ENCODE data around the gene TMBIM6. TPM values are rescaled to one million over a fixed set of nuclear protein-coding genes. Genes with fewer than 3 reads are reported as not detected.
"Not testable (repeated sequence)": the region's sequence is repeated elsewhere in the genome, so short reads cannot be mapped to it uniquely, and the experiment has no call there.

Gene TMBIM6
- total and polyA plus RNA-seq, 9 of the 15 experiments (the other 6 are each of a cell fraction or from before 2014, with no cell fraction given), result 147 to 1,288 (median 352) TPM

DNA sequence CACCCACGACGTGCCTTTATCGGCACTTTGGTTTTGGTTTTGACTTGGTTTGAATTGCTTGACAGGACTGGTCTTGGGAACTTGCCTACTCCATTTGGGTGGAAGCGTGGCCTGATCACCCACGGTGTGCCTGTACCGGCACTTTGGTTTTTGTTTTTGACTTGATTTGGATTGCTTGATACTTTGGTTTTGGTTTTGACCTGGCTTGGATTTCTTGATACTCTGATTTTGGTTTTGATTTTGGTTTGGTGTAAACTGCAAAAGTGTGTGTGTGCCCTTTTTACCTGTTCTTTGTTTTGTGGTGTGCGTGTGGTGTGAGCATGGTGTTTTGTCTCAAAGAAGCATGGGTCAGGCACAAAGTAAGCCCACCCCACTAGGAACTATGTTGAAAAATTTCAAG lies 6.5 kb upstream of the TMBIM6 start:
- H2AFZ ChIP-seq (ENCODE audit: low read depth, low read length); FAIRE-seq; CTCF ChIA-PET (ENCODE audit: low intra/inter-chr PET ratio); intact Hi-C loops (cut with micrococcal nuclease); H3K9ac ChIP-seq (ENCODE audit: insufficient read depth in 1 of 2, low read depth in 2 of 2, low read length in 2 of 2); BruUV-seq (replicated peaks); H3K4me3 ChIP-seq; H3K79me2 ChIP-seq (ENCODE audit: control insufficient read depth, insufficient read depth, low read length); H3K27me3 ChIP-seq (ENCODE audit: control insufficient read depth in 2 of 2, insufficient read depth in 2 of 2, low read length in 2 of 2); H3K36me3 ChIP-seq (ENCODE audit: control insufficient read depth, insufficient read depth, low read length); H3K9me1 ChIP-seq (ENCODE audit: control insufficient read depth, insufficient read depth, low read length); POLR2A ChIA-PET; H4K20me1 ChIP-seq (replicated peaks; ENCODE audit: control insufficient read depth, insufficient read depth, low read length); in situ Hi-C loops (cut with MboI); DNase-seq (ENCODE audit: extremely low read depth in 1 of 4, low spot score in 3 of 4); H3K4me2 ChIP-seq (ENCODE audit: insufficient read depth, low read length); H3K9me3 ChIP-seq (replicated peaks; ENCODE audit: control insufficient read depth, insufficient read depth, low read depth, low read length); ATAC-seq; H3K27ac ChIP-seq (ENCODE audit: extremely low read depth, low read depth, low read length): not testable (repeated sequence)
- peaks cover 0 to 19% of the 10 kb centered on the region in 2 experiments; a peak in 3 of 5 replicates for H3K4me1 ChIP-seq (replicated peaks in 1 of 2; ENCODE audit: control insufficient read depth in 2 of 2, insufficient read depth in 2 of 2, low read length in 2 of 2)
- TF ChIP-seq KDM1A (IDR thresholded peaks at IDR 0.05), result peak; percentile 59 to 65; a peak in 3 of 4 replicates
- WGBS (ENCODE audit: insufficient coverage, low coverage, missing lambda C conversion rate), result 59% methylated on average over 6 of the region's 7 CpGs

DNA sequence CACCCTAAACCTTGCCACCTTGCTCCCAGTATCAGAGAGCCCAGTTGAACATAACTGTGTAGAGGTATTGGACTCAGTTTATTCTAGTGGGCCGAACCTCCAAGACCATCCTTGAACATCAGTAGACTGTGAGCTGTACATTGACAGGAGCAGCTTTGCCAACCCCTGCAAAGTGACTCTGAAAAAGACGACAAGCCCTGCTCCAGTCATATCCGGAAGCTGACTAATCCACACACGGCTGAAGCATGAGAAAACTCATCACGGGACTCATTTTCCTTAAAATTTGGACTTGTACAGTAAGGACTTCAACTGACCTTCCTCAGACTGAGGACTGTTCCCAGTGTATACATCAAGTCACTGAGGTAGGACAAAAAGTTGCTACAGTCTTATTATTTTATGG lies 2.6 kb upstream of the TMBIM6 start:
- 43% methylated on average over 5 of the region's 5 CpGs for WGBS (ENCODE audit: insufficient coverage, low coverage, missing lambda C conversion rate)

More for the DNA sequence above, 2.6 kb upstream of the TMBIM6 start:
- H3K9ac ChIP-seq (ENCODE audit: insufficient read depth in 1 of 2, low read depth in 2 of 2, low read length in 2 of 2); ATAC-seq; CTCF ChIA-PET (ENCODE audit: low intra/inter-chr PET ratio); in situ Hi-C loops (cut with MboI); H3K27me3 ChIP-seq (ENCODE audit: control insufficient read depth in 2 of 2, insufficient read depth in 2 of 2, low read length in 2 of 2); POLR2A ChIA-PET; H3K4me3 ChIP-seq; H3K27ac ChIP-seq (ENCODE audit: extremely low read depth, low read depth, low read length); BruUV-seq (replicated peaks); H3K36me3 ChIP-seq (ENCODE audit: control insufficient read depth, insufficient read depth, low read length); H3K9me1 ChIP-seq (ENCODE audit: control insufficient read depth, insufficient read depth, low read length); H3K9me3 ChIP-seq (replicated peaks; ENCODE audit: control insufficient read depth, insufficient read depth, low read depth, low read length); FAIRE-seq; H3K4me1 ChIP-seq (replicated peaks in 1 of 2; ENCODE audit: control insufficient read depth in 2 of 2, insufficient read depth in 2 of 2, low read length in 2 of 2); intact Hi-C loops (cut with micrococcal nuclease); H3K4me2 ChIP-seq (ENCODE audit: insufficient read depth, low read length); DNase-seq (ENCODE audit: extremely low read depth in 1 of 4, low spot score in 3 of 4): not testable (repeated sequence)
- TF ChIP-seq, protein P1, sequence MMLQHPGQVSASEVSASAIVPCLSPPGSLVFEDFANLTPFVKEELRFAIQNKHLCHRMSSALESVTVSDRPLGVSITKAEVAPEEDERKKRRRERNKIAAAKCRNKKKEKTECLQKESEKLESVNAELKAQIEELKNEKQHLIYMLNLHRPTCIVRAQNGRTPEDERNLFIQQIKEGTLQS (IDR thresholded peaks at IDR 0.05), result 0 out of 2 replicates have a peak, but pooled peaks have one; percentile 19
- TF ChIP-seq, protein P1 (CRISPR knock-in tag; conservative IDR thresholded peaks at IDR 0.05), result not testable (repeated sequence)
- Histone ChIP-seq H2AFZ (ENCODE audit: low read depth, low read length) (peak overlapping the region; percentile 34; the same call in 1 of the 2 replicates), H3K79me2 (ENCODE audit: control insufficient read depth, insufficient read depth, low read length) (peaks cover 24% of the 10 kb centered on the region), H4K20me1 (replicated peaks; ENCODE audit: control insufficient read depth, insufficient read depth, low read length) (peaks cover 20% of the 10 kb centered on the region)

Data from K562 (cell line).